GM19455 (cell line): ENCODE data around the gene APOB.

Experiments
- ATAC-seq: cut with Tn5 transposase; IDR thresholded peaks from one replicate; pipeline ENCODE4 v1.9.1; 2021; ENCODE audit not compliant: unreplicated experiment

Gene APOB

DNA sequence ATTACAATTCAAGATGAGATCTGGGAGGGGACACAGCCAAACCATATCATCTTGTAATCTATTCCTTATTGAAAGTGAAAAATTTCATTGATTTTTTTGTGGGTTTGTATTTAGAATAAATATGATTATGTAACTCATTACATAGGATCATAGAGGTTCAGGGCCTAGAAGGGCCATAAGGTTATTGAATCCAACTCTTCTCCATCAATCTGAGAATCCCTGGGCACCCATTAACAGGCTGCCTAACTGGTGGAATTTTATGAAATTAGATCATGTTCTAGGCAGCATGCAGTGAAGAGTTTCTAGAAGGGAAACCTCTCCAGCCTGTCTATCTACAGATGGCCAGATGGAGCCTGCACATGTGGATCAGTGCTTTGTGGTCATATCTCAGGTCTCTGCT, 6.3 kb upstream of the APOB start:
- ATAC-seq, result no peak

DNA sequence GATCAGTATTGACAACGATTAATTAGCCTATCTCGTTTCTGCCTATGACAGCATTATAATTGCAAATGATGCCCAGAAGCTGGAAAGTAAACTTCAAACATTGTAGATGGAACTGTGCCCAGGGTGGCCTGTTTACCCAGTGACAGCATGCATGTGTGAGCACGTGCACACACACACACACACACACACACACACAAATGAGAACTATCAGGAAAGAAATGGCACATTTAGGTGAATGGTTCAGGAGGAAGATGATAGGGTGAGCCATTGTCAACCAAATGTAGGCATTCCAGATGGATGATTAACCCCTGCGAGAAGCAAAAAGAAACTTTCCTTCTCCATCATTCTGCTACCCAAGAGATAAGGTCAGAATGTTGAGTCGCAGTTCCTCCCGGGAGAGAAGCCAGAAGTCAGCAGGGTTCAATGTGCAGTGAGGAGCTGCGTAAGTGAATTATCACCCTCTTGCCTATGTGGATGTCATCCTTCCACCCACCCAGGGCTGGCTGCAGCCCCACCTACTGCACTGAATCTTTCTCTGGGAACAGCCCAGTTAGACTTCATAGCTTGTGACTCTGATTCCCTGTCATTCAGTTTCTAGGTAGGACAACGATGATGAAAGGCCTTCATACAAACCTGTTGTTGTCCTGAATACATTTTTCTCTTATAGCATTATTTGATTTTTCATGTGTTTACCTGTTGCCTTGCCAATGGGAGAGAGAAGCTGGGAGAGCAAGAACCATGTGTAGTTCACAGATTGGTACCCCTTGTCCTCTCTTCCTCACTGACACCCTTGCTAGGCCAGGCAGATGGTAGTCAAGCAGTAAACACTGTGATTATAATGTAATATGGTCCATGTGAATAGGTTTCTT, 3.5 kb upstream of the APOB start:
- ATAC-seq, result no peak

DNA sequence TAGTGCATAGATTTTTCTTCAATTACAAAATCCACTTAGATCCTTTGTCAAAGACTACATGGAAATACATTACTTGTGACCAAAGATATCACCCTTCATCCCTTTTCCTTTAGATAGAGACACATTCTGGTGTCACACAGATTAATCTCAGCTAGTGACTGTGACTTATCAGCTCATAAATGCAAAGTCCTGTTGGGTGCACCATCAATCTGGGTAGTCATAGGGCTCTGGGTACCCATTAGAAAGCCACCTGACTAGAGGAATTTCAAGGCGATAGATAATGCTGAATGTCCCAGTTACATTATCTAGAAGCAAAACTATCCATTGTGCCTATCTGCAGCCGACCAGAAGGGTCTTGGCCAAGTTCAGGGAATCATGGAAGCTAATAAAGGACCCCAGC, 2.6 kb upstream of the APOB start:
- no peak for ATAC-seq

DNA sequence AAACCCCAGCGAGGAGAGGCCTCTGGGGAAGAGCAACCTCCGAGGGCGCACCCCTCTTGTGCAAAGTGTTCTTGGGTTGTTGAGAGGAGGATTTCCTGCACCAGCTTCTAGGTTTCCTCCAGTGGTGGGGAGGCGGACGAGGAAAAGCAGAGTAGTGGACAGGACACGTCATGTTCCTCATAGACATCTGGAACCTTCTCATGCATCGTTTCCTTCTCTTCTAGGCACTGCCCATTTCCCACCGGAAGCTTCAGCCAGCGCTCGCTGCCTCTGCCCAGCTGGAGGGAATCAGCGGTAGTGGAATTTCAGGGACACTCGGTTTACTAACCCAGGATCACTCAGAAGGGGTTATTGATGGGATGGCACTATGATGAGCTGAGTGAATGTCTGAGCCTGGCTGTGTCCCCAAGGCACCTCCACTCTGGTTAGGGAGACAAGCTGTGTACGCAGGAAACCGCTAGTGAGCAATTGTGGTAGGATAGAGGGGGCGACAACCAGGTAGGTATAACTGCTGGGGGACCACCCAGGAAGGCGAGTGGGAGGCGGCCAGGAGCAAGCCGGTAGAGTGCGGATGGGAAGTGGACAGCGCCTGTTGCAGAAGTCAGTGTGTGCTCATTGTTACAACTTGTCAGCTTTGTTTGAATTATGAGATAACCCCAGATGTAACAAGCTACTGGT, 960 bp upstream of the APOB start:
- ATAC-seq, result no peak

DNA sequence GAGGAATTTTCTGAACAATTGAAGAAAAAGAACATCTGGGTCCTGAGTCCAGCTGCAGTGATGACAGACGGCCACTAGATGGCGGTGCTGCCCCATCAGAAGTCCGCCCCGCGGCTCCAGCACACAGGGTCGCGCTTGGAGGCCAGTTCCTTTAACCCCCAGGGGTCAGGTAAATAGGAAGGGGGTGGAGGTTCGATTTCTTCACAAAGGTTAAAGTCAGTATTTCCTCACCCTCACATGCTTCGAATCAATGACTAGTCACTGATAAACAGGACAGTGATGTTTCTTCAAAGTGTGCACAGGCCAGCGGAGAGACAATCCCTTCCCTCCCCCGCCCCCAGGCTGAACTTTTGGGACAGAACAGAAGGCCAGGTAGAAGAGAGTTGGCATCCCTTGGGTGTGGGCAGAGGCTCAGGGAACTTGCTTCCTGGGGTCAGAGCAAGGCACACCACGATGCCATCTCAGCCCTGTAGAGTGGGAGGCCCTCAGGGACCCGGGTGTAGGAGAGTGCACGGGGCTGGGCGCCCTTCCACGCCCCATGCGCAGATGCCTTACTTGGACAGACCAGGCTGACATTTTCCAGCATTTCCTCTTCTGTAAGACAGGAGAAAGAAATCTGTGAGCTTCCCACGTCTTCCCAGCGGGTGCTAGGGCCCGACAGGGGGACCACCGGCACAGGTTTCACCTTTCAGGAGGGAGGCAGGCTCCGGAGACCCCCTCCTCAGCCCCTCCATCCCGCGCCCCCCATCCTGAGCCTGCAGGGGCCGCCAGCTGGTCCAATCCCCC, 722 bp downstream of the APOB start:
- peak; percentile 68 for ATAC-seq

DNA sequence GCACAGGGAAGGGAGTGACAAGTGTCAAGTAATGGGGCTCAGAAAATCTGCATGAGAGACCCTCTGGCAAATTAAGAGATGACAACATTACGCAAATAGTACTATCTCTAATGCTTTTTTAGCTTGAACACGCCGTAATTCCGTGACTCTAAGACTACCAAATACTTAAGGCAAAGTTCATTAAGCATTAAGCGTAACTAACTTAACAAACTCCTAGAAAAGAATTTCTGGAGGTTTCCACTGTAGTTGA, 1.2 kb downstream of the APOB start:
- ATAC-seq, result no peak

DNA sequence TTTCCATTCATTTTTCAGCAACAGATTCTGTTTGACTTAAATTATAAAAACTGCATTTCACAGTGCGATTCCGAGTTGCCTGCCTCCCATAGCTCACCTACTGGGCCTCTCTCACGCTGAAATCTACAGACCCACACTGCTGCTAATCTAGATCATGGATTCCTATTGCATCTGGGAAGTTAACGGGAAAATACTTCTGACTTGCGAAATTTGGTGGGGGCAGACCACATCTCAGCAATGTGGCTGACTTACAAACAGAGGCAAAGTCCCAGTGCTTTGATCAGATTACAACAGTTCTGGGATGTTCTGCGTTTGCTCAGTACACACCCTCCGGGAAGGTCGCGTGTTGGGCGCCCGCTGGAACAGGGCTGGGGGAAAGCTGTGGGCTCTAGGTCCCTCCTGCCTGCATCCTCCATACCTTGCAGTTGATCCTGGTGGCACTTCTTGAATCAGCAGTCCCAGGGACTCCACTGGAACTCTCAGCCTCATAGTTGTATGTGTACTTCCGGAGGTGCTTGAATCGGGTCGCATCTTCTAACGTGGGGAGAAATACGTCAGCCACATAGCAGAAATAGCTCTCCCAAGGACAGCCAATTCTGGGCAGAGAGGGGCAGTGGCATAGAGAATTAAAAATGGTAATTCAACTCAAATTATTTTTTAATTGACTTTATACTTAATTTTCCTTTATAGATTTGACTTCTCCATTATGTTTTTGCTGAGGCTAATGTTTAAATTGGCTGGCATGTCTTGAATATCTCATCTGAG, 1.7 kb downstream of the APOB start:
- no peak for ATAC-seq

DNA sequence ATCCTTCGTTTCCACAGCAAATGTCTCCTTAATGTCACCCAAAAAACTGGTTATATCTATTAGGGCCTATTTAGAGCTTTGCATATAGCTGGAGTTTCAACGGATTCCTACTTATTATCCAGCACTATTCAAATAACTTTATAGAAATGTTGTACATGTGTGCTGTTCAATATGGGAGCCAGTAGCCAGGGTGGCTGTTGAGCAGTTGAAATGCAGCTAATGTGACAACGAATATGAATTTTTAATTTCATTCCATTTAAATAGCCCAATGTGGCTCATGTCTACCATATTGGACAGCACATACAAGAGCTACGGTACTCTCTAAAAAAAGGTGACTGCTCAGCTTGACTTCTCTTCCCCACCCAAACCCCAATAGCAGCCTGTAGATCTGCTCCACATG, 2.4 kb downstream of the APOB start:
- ATAC-seq, result no peak

DNA sequence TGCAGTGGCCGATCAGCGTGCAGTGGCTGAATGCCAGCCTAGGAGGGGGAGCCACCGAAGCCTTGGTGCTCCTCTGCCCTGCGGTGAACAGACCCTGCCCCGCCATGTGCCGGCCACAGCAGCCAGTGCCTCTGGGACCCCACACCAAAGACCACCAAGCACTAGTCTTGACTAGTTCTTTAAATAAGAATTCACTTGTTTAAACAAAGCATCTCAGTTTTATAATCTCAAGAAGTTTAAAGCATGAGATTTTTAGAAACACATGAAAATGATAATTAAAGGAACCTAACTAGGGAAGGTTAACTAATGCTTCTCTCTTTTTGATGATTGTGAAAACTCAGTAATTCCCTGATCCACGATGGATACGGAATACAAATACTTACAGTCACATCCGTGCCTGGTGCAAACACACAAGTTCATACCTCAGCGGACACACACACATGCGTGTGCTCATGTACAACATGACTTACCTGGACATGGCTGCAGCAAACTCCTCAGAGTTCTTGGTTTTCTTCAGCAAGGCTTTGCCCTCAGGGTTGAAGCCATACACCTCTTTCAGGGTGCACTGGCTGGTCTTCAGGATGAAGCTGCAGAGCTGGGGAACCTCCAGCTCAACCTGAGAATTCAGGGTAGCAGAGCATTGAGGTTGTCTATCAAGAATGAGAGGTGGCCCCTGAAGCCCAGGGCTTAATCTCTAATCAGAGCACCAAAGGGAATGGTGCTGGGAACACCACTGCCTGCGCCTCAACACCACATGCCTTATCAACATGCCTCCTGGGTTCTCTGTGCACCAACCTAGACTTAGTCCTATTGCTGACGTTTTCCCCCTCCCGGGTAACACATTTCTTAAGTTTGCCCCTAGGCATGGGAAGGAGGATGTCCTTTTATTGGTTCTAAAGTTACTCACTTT, 3.1 kb downstream of the APOB start:
- ATAC-seq, result no peak

DNA sequence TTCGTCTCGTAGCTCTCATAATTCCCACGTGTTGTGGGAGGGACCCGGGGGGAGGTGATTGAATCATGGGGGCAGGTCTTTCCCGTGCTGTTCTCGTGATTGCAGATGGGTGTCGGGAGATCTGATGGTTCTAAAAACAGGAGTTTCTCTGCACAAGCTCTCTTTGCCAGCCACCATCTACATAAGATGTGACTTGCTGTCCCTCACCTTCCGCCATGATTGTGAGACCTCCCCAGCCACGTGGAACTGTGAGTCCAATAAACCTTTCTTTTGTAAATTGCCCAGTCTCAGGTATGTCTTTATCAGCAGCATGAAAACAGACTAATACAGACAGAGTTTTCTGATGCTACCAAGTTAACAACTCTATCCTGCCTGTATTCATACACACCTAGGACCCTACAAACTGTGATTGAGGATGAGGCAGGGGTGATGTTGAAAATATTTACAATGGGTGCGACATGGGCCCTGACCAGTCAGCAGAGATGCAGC, 3.9 kb downstream of the APOB start:
- no peak for ATAC-seq

DNA sequence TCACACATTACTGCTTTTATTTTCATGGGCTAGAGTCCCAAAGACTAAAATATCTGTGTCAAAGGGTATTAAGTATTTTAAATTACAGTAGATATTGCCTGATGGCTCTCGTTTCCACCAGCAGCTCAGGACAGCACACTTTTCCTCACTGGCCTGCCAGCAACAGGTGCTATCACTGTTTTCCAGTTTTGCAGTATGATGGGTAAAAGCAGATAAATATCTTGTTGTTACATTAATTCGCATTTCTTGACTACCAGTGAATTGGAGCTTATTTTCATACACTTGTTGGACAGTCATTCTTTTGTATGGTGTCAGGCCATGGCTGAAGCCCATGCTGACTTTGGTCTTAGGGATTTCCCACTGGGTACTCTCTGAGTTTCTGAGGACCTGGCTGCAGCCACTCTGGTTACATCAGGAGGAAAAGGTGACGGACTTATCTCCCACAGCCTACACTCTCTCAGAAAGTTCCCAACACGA, 4.8 kb downstream of the APOB start:
- no peak for ATAC-seq

DNA sequence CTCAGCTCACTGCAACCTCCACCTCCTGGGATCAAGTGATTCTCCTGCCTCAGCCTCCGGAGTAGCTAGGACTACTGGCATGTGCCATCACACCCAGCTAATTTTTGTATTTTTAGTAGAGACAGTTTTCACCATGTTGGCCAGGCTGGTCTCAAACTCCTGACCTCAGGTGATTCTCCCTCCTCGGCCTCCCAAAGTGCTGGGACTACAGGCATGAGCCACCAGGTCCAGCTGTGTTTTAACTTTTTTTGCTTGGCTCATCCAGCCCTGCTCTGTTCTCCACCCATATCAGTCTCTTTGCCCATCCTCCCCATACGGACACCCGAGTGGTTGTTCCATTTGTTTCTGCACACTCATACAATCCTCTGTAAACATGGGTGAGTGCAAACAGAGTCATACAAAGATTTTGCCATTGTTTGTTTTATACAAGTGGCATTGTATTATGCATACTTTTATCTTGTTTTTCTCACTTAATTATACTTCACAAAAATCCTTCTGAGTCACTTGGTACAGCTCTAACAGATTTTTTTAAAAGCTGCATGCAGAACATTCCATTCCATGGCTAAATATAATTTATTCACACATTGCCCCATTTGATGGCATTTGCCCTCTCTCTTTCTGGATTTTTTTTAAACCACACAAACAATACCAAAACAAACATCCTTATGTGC, 5.3 kb downstream of the APOB start:
- ATAC-seq, result no peak

DNA sequence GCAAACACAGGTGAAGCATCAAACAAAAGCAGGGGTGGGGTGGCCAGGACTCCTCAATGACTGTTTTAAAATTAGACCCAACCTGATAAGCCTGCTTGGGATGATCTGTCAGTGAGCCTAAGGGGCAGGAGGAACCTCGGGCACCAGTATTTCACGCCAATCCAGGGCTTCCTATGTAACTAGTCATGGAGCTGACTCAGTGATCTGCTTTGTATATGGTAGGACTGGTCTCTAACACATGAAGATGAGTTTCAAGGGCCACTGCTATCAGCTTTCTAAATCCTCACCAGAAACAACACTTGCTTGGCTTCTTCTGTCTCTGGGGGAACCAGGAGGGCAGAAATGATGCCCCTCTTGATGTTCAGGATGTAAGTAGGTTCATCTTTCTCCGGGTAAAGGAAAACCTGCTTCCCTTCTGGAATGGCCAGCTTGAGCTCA, 6.2 kb downstream of the APOB start:
- ATAC-seq, result no peak

DNA sequence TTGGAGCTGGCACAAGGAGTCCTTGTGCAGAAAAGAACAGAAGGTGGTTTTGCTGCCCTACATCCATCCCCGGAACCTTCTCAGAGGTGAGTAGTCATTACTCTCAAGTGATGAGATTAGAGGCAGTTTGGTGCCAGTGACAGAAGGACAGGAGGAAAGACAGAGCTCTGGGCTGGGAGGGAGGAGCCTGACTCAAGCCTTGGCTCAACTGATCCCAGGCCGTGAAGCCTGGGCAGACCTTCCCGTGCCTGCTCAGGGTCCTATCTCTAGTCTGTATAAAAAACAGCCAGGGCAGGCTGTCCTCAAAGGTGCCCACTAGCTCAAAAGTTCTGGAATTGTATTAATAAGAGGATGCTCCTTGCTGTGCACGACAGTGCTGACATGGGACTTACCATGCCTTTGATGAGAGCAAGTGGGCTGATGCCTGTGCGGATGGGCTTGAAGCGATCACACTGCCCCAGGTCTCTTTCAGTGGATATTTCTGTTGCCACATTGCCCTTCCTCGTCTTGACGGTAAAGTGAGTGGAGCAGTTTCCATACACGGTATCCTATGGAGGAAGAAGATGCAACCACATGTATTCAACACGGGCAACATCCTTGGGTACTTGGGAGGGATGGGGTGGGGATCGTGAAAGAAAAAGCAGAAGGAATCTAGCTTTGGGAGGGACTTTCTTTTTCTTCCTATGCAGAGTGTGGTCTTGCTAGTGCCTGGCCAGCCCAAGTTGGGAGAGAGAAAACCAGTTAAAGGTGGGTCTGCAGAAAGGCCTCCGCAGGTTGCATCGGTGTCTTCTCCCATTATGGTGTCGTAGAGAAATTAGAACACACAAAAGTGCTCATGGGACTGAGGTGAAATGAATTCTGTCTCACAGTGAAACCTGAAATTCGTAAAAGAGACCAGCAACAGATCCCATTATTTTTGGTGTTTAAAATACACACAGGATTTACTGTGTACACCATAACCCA, 6.9 kb downstream of the APOB start:
- ATAC-seq, result no peak

DNA sequence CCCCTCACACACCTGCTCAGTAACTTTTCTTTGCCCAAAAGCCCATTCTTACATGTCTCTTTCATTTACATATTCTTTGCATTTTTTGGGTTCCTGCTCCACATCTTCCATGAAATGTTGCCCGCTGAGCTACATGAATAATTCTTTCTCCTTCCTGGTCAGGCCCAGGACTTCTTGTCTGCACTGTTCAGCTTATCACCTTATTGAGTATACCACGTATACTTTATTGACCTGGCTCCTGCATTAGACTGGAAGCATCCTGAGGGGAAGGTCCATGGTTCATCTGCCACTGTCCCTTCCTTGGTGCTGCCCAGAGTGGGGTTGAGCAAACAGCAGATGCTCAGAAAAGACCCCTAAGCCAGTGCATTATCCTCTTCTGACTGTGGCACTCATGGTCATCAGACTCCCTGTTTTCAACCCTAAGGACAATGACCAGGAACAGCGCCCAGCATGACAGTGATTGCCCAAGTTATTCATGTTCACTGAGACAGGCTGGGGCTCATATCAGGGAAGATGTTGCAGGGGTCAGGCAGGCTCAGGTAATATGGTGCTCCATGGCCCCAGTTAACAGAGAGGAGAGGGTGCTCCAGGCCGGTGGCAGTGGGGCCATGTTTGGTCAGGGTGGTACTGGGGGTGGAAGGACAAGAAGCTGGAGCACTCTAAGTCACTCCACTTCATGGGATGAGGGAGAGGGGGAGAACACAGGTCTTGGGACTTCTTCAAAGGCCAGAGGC, 7.7 kb downstream of the APOB start:
- no peak for ATAC-seq

DNA sequence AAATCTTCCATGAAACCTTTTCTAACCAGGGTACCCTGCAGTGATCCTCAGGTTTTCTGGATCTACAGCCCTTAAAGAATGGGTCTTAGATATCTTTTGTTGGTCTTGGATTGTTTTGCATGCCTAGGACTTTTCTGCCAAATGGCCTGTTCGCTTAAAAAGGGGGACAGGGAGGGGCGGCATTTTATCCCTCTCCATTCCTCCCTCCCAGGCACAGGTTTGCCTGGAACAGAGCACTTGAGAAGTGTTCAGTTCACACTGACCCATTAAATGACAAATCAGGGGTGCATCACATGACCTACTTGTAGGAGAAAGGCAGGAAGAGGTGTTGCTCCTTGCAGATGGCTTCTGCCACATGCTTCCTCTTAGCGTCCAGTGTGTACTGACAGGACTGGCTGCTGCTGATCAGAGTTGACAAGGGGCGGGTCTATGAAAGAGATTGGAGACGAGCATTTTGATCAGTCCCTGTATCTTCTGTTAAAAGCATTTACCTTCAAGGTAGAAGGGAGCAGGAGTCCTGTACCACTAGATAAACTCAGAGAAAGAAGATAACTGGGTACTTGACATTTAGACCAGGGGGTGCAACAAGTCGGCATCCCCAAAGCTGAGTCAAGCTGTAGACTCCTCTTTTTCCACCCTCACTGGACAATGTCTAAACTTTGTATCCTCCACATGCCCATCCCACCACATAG, 8.4 kb downstream of the APOB start:
- ATAC-seq, result no peak

DNA sequence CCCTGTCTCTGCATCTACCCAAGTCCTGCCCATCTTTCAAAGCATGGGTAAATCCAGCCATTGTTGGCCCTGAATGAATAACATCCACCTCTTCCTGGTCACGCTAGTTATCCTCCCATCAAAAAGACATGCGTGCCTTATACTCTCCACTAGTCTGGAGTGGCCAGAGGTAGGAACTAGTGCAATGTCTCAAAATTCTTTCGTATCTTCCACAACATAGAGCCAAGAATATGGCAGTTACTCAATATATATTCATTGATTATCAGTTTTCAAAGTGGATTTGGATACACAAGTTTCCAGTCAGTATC, 8.9 kb downstream of the APOB start:
- no peak for ATAC-seq
